IMR-90 (cell line): ENCODE results near the gene NR1D2. TPM values are rescaled to one million over a fixed set of nuclear protein-coding genes. Genes with fewer than 3 reads are reported as not detected.

Source experiments
- polyA plus RNA-seq, 3 experiments: library from polyadenylated mRNA; depleted of rRNA; stranded (reverse); fragments of >200 nt; gene quantifications; 2 replicates each; pipeline ENCODE4 v1.2.3, GENCODE V29; 2012; ENCODE audit warnings: low replicate concordance in 1 of 3
- total RNA-seq: library from RNA; depleted of rRNA; stranded (reverse); fragments of >200 nt; gene quantifications from 2 replicates; pipeline ENCODE4 v1.2.3, GENCODE V29; 2012; rRNA removed

The NR1D2 gene
- total and polyA plus RNA-seq, 2 of the 4 experiments (the other 2 are of a cell fraction): 8.1 to 41.0 TPM

Other genes starting within 250 kb of the NR1D2 start
- 54.1 and 87.8 TPM in 2 replicates for gene UBE2E1, start 139.3 kb upstream of the NR1D2 start, total RNA-seq
- 72.0 and 91.6 TPM in 2 replicates for gene UBE2E1, start 139.3 kb upstream of the NR1D2 start, polyA plus RNA-seq (2012; rRNA removed)
- gene NKIRAS1, start 28.3 kb upstream of the NR1D2 start, total RNA-seq: 6.8 and 16.1 TPM in 2 replicates
- gene NKIRAS1, start 28.3 kb upstream of the NR1D2 start, polyA plus RNA-seq (2012; rRNA removed): 5.6 and 6.1 TPM in 2 replicates
- 1,419 and 2,730 TPM in 2 replicates for gene RPL15, start 28.2 kb upstream of the NR1D2 start, total RNA-seq
- gene RPL15, start 28.2 kb upstream of the NR1D2 start, polyA plus RNA-seq (2012; rRNA removed): 4,701 and 5,087 TPM in 2 replicates